Measurements from ENCODE around the gene ARHGAP24.

Gene ARHGAP24

DNA sequence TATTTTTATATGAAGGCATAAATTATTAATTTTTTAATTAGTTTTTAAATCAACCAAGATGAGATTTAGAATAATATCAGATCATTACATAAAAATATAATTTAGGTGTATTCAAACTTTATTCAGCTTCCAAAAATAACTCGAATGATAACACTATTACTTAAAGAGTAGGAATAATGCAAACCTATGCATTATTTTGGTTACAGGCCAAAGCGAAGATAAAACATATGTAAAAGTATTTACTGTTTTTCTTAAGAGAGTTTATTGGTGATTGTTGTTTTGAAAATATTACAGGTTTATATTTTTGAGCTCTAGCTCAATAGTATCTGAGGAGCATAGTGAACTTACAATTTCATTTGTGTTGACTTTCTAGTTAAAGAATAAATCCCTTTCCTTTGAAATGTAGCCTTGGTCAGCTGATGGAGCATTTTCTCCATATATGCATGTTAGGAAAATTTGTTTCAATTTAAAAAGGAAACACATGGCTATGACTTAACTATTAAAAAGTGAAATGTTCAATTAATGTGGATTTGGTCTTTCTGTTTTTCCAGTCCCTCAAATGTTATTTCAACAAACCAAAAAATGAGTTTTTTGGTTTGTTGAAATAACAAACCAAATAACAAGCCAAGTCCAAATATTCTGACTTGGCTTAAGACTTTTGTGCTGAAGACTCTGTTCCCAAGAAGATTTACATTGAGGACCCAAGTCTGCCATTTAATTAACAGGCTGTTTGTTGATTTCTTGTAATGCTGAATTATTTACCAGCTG is 346.9 kb downstream of the ARHGAP24 start:
- TF ChIP-seq CTCF (IDR thresholded peaks at IDR 0.05; ENCODE audit: insufficient read depth, low read length, poor library complexity, severe bottlenecking) (no peak), EZH2phosphoT487 (conservative IDR thresholded peaks at IDR 0.05; ENCODE audit: low read length) (no peak)
- H3F3A ChIP-seq (ENCODE audit: insufficient read depth) = no peaks in the 10 kb centered on the region
- H3K9me2 ChIP-seq (replicated peaks; ENCODE audit: insufficient read depth, low read length) = no peaks in the 10 kb centered on the region
- no peaks in the 10 kb centered on the region for H3K79me2 ChIP-seq (ENCODE audit: insufficient read depth, low read length)
- H3K9me3 ChIP-seq (ENCODE audit: insufficient read depth, low read length) = no peaks in the 10 kb centered on the region
- no peaks in the 10 kb centered on the region for H4K20me1 ChIP-seq (ENCODE audit: low read depth, low read length)
- H3K27me3 ChIP-seq (ENCODE audit: low read length) = no peaks in the 10 kb centered on the region
- H3K9ac ChIP-seq (ENCODE audit: low read length) = no peak overlapping the region
- no peak overlapping the region for H3K27ac ChIP-seq (ENCODE audit: low read depth, low read length)
- no peak overlapping the region for H3K4me3 ChIP-seq (ENCODE audit: insufficient read depth, low read length, poor library complexity, severe bottlenecking)
- no peaks in the 10 kb centered on the region for H3K36me3 ChIP-seq (ENCODE audit: low read length)
- no peak overlapping the region for H2AFZ ChIP-seq (ENCODE audit: low read depth, low read length, severe bottlenecking)
- no peak overlapping the region for H3K4me2 ChIP-seq (ENCODE audit: low read depth, low read length, poor library complexity, severe bottlenecking)

DNA sequence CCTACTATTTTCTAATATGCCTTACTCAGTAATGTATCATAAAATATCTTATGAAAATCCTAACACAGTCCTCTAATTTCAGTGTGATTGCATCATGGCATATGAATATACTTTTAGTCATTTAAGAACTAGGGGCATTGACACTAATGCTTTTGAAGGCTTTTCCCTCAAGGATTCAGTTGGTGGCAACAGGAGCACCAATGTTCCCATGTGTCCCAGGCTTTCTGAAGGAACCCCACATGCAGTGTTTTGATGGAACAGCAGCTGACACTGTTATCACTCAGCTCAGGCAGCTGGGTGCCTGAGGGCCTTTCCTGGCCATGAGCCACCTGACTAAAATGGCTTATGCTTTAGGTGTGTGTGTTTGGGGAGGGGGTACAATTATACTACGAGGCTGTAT is 348.3 kb downstream of the ARHGAP24 start:
- TF ChIP-seq EZH2phosphoT487 (conservative IDR thresholded peaks at IDR 0.05; ENCODE audit: low read length) (no peak), CTCF (IDR thresholded peaks at IDR 0.05; ENCODE audit: insufficient read depth, low read length, poor library complexity, severe bottlenecking) (no peak)
- no peak overlapping the region for H3K27ac ChIP-seq (ENCODE audit: low read depth, low read length)
- no peaks in the 10 kb centered on the region for H3K9me2 ChIP-seq (replicated peaks; ENCODE audit: insufficient read depth, low read length)
- no peak overlapping the region for H2AFZ ChIP-seq (ENCODE audit: low read depth, low read length, severe bottlenecking)
- H3K9me3 ChIP-seq (ENCODE audit: insufficient read depth, low read length) = no peaks in the 10 kb centered on the region
- H4K20me1 ChIP-seq (ENCODE audit: low read depth, low read length) = no peaks in the 10 kb centered on the region
- no peak overlapping the region for H3K9ac ChIP-seq (ENCODE audit: low read length)
- no peaks in the 10 kb centered on the region for H3F3A ChIP-seq (ENCODE audit: insufficient read depth)
- H3K27me3 ChIP-seq (ENCODE audit: low read length) = no peaks in the 10 kb centered on the region
- H3K4me3 ChIP-seq (ENCODE audit: insufficient read depth, low read length, poor library complexity, severe bottlenecking) = no peak overlapping the region
- no peak overlapping the region for H3K4me2 ChIP-seq (ENCODE audit: low read depth, low read length, poor library complexity, severe bottlenecking)
- no peaks in the 10 kb centered on the region for H3K36me3 ChIP-seq (ENCODE audit: low read length)
- H3K79me2 ChIP-seq (ENCODE audit: insufficient read depth, low read length) = 0 out of 2 replicates have a peak, but pooled peaks cover 5% of the 10 kb centered on the region

DNA sequence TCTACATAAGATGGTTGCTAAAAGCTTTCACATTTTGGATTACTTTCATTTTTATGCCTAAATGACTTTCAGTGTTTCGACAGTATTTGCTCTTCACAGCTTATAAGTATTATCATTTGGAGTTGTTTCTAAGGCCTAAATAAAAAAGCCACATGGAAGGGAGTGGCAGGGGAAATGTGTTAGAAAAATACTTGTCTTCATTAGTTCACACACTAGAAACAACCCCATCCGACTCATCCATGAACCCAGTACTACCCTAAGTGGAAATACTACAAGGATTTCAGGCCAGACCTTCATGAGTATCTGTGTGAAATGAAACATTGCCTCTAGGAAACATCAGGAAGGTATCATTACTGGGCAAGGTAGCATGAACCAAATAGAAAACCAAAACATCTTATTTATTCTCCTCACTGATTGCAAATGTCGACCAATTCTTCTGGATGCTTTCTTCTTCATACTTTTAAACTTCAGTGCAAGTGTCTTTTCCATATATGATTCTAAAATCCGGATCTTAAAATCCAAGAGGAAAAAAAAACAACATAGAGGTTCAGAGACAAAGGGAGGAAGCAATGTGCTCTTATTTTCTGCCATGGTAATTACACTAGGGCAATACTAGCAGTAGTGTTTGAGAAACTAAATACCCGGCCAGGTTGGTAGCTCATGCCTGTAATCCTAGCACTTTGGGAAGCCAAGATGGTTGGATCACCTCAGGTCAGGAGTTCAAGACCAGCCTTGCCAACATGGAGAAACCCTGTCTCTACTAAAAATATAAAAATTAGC is 349.4 kb downstream of the ARHGAP24 start:
- no peak overlapping the region for H3K4me2 ChIP-seq (ENCODE audit: low read depth, low read length, poor library complexity, severe bottlenecking)

More for the DNA sequence above, 349.4 kb downstream of the ARHGAP24 start:
- 0 out of 2 replicates have a peak, but pooled peaks cover 6% of the 10 kb centered on the region for H3K79me2 ChIP-seq (ENCODE audit: insufficient read depth, low read length)
- H4K20me1 ChIP-seq (ENCODE audit: low read depth, low read length) = no peaks in the 10 kb centered on the region
- H3F3A ChIP-seq (ENCODE audit: insufficient read depth) = no peaks in the 10 kb centered on the region
- no peaks in the 10 kb centered on the region for H3K9me2 ChIP-seq (replicated peaks; ENCODE audit: insufficient read depth, low read length)
- no peak overlapping the region for H2AFZ ChIP-seq (ENCODE audit: low read depth, low read length, severe bottlenecking)
- H3K9me3 ChIP-seq (ENCODE audit: insufficient read depth, low read length) = no peaks in the 10 kb centered on the region
- H3K27me3 ChIP-seq (ENCODE audit: low read length) = no peaks in the 10 kb centered on the region
- H3K9ac ChIP-seq (ENCODE audit: low read length) = no peak overlapping the region
- TF ChIP-seq EZH2phosphoT487 (conservative IDR thresholded peaks at IDR 0.05; ENCODE audit: low read length) (no peak), CTCF (IDR thresholded peaks at IDR 0.05; ENCODE audit: insufficient read depth, low read length, poor library complexity, severe bottlenecking) (no peak)
- H3K4me3 ChIP-seq (ENCODE audit: insufficient read depth, low read length, poor library complexity, severe bottlenecking) = no peak overlapping the region
- H3K27ac ChIP-seq (ENCODE audit: low read depth, low read length) = no peak overlapping the region
- H3K36me3 ChIP-seq (ENCODE audit: low read length) = no peaks in the 10 kb centered on the region
